HEK293 (cell line): ENCODE results near the gene FTO.

ENCODE experiments used
- GLIS2 ChIP-seq: fragments of 450-650 bp; formaldehyde crosslinking; IDR thresholded peaks from 2 replicates; pipeline ENCODE4 v1.5.1; 2016; ENCODE audit warnings: missing biosample characterization, missing genetic modification characterization
- HOXD13 ChIP-seq: sonication (generic); formaldehyde crosslinking; IDR thresholded peaks from 2 replicates; pipeline ENCODE4 v1.8.0; 2022; ENCODE audit warnings: missing genetic modification reagents, borderline replicate concordance
- REPIN1 ChIP-seq: fragments of 450-650 bp; formaldehyde crosslinking; IDR thresholded peaks from 2 replicates; pipeline ENCODE4 v1.5.1; 2017; ENCODE audit warnings: missing biosample characterization, missing genetic modification characterization, low read depth
- REST ChIP-seq: fragments of 450-650 bp; formaldehyde crosslinking; IDR thresholded peaks from 2 replicates; pipeline ENCODE4 v1.5.1; 2016; ENCODE audit warnings: missing biosample characterization, missing genetic modification characterization
- SP7 ChIP-seq: fragments of 450-650 bp; formaldehyde crosslinking; IDR thresholded peaks from 2 replicates; pipeline ENCODE4 v1.5.1; 2016; ENCODE audit warnings: missing biosample characterization, missing genetic modification characterization
- YY1 ChIP-seq: fragments of 450-650 bp; formaldehyde crosslinking; IDR thresholded peaks from 2 replicates; pipeline ENCODE4 v1.5.1; 2018; ENCODE audit warnings: missing biosample characterization, missing genetic modification characterization
- YY2 ChIP-seq: fragments of 450-650 bp; formaldehyde crosslinking; IDR thresholded peaks from 2 replicates; pipeline ENCODE4 v1.5.1; 2016; ENCODE audit warnings: missing biosample characterization, missing genetic modification characterization
- ZBTB10 ChIP-seq: fragments of 450-650 bp; formaldehyde crosslinking; IDR thresholded peaks from 2 replicates; pipeline ENCODE4 v1.5.1; 2016; ENCODE audit warnings: missing biosample characterization, missing genetic modification characterization
- ZBTB8A ChIP-seq: fragments of 450-650 bp; formaldehyde crosslinking; IDR thresholded peaks from 2 replicates; pipeline ENCODE4 v1.5.1; 2016; ENCODE audit warnings: missing biosample characterization, missing genetic modification characterization
- ZFP3 ChIP-seq: fragments of 450-650 bp; formaldehyde crosslinking; IDR thresholded peaks from 2 replicates; pipeline ENCODE4 v1.5.1; 2016; ENCODE audit warnings: low read depth, missing biosample characterization, missing genetic modification characterization
- ZFP37 ChIP-seq: fragments of 450-650 bp; formaldehyde crosslinking; IDR thresholded peaks from 2 replicates; pipeline ENCODE4 v1.5.1; 2016; ENCODE audit warnings: missing biosample characterization, missing genetic modification characterization
- ZNF112 ChIP-seq: fragments of 450-650 bp; formaldehyde crosslinking; IDR thresholded peaks from 2 replicates; pipeline ENCODE4 v1.5.0; 2017; ENCODE audit warnings: missing biosample characterization, missing genetic modification characterization
- ZNF140 ChIP-seq: fragments of 450-650 bp; formaldehyde crosslinking; IDR thresholded peaks from 2 replicates; pipeline ENCODE4 v1.5.1; 2016; ENCODE audit warnings: missing biosample characterization, missing genetic modification characterization
- ZNF280C ChIP-seq: fragments of 450-650 bp; formaldehyde crosslinking; IDR thresholded peaks from 2 replicates; pipeline ENCODE4 v1.5.1; 2016; ENCODE audit warnings: missing biosample characterization, missing genetic modification characterization
- ZNF324 ChIP-seq: fragments of 450-650 bp; formaldehyde crosslinking; IDR thresholded peaks from 2 replicates; pipeline ENCODE4 v1.5.1; 2016; ENCODE audit warnings: missing biosample characterization, missing genetic modification characterization
- ZNF398 ChIP-seq: fragments of 450-650 bp; formaldehyde crosslinking; IDR thresholded peaks from 2 replicates; pipeline ENCODE4 v1.5.1; 2017; ENCODE audit warnings: missing biosample characterization, missing genetic modification characterization
- ZNF449 ChIP-seq: fragments of 450-650 bp; formaldehyde crosslinking; IDR thresholded peaks from 2 replicates; pipeline ENCODE4 v1.5.1; 2017; ENCODE audit warnings: missing biosample characterization, mild to moderate bottlenecking, missing genetic modification characterization, moderate library complexity
- ZNF514 ChIP-seq: fragments of 450-650 bp; formaldehyde crosslinking; IDR thresholded peaks from 2 replicates; pipeline ENCODE4 v1.5.1; 2016; ENCODE audit warnings: missing biosample characterization, missing genetic modification characterization
- ZNF610 ChIP-seq: fragments of 450-650 bp; formaldehyde crosslinking; IDR thresholded peaks from 2 replicates; pipeline ENCODE4 v1.5.1; 2016; ENCODE audit warnings: missing biosample characterization, missing genetic modification characterization, borderline replicate concordance
- ZNF624 ChIP-seq: fragments of 450-650 bp; formaldehyde crosslinking; IDR thresholded peaks from 2 replicates; pipeline ENCODE4 v1.5.1; 2017; ENCODE audit warnings: missing biosample characterization, missing genetic modification characterization
- ZNF658 ChIP-seq: fragments of 450-650 bp; formaldehyde crosslinking; IDR thresholded peaks from 2 replicates; pipeline ENCODE4; 2016; ENCODE audit warnings: missing biosample characterization, missing genetic modification characterization
- ZNF677 ChIP-seq: fragments of 450-650 bp; IDR thresholded peaks from 2 replicates; pipeline ENCODE4 v1.5.0; 2018; ENCODE audit warnings: missing biosample characterization, mild to moderate bottlenecking, missing genetic modification characterization, moderate library complexity
- ZNF747 ChIP-seq: fragments of 450-650 bp; formaldehyde crosslinking; IDR thresholded peaks from 2 replicates; pipeline ENCODE4 v1.5.1; 2016; ENCODE audit warnings: missing biosample characterization, missing genetic modification characterization
- ZSCAN18 ChIP-seq: fragments of 450-650 bp; formaldehyde crosslinking; IDR thresholded peaks from 2 replicates; pipeline ENCODE4 v1.5.1; 2016; ENCODE audit warnings: missing biosample characterization, missing genetic modification characterization

Gene FTO

GRCh38 chr16:54193665-54194333, 489.8 kb downstream of the FTO start (continued):
- TF ChIP-seq ZBTB10 (tag by site-specific recombination) = no peak
- no peak for TF ChIP-seq ZNF280C
- TF ChIP-seq ZNF624 (tag by site-specific recombination) = no peak
- no peak for TF ChIP-seq REST (tag by site-specific recombination)
- 0 out of 2 replicates have a peak, but pooled peaks have one; percentile 40 for TF ChIP-seq SP7 (tag by site-specific recombination)
- TF ChIP-seq ZNF398 (tag by site-specific recombination) = no peak
- 0 out of 2 replicates have a peak, but pooled peaks have one; percentile 63 for TF ChIP-seq ZFP37 (tag by site-specific recombination)
- no peak for TF ChIP-seq ZFP3 (tag by site-specific recombination)
- TF ChIP-seq ZNF677 = no peak
- TF ChIP-seq ZNF324 (tag by site-specific recombination) = no peak
- TF ChIP-seq ZNF112 (tag by site-specific recombination) = no peak
- TF ChIP-seq GLIS2 (tag by site-specific recombination) = no peak
- no peak for TF ChIP-seq ZNF658 (tag by site-specific recombination)
- no peak for TF ChIP-seq ZSCAN18 (tag by site-specific recombination)
- TF ChIP-seq ZNF610 (tag by site-specific recombination) = no peak
- no peak for TF ChIP-seq ZNF747 (tag by site-specific recombination)
- no peak for TF ChIP-seq REPIN1
- no peak for TF ChIP-seq HOXD13 (CRISPR knock-in tag)
- TF ChIP-seq YY2 = no peak
- TF ChIP-seq YY1 (tag by site-specific recombination) = no peak
- TF ChIP-seq ZNF140 (tag by site-specific recombination) = no peak
- no peak for TF ChIP-seq ZNF514 (tag by site-specific recombination)
- no peak for TF ChIP-seq ZNF449 (tag by site-specific recombination)
- TF ChIP-seq ZBTB8A (tag by site-specific recombination) = peak; percentile 27; the same call in 1 of the 2 replicates
